Body of pancreas (tissue), 4 donors: ENCODE results near the gene ISCA2. TPM values are rescaled to one million over a fixed set of nuclear protein-coding genes. Genes with fewer than 3 reads are reported as not detected.

Experiments used
- ATAC-seq: fragments of 150-250 bp; one replicate; pipeline ENCODE4 v1.9.1; 2016
- DNase-seq, 4 donors: peaks; one replicate each; pipeline ENCODE4 v3.0.0-alpha.2; 2019
- H3K27ac ChIP-seq, 4 donors: fragments of 200-600 bp; sonication (generic); 1 replicate in 3 of 4; 2 replicates in 1 of 4; pipeline versions ENCODE4 v1.5.1 to v1.6.1; 2016 to 2019; ENCODE audit warnings: mild to moderate bottlenecking in 1 of 4, mixed read lengths in 1 of 4, moderate library complexity in 1 of 4
- H3K27me3 ChIP-seq, 2 donors: fragments of 200-600 bp; sonication (generic); one replicate each; pipeline ENCODE4 v1.6.0; 2016; ENCODE audit warnings: mild to moderate bottlenecking in 1 of 2
- H3K36me3 ChIP-seq, 2 donors: fragments of 200-600 bp; sonication (generic); replicated peaks in 1 of 2; 2 replicates each; pipeline ENCODE4 v1.5.1; 2016; ENCODE audit warnings: low read depth in 2 of 2; ENCODE audit not compliant: insufficient read depth in 1 of 2
- H3K4me1 ChIP-seq: fragments of 200-600 bp; sonication (generic); one replicate; pipeline ENCODE4 v1.6.0; 2016
- H3K4me3 ChIP-seq, 2 donors: fragments of 200-600 bp; sonication (generic); 1 replicate in 1 of 2; 2 replicates in 1 of 2; pipeline ENCODE4 v1.5.1; 2016 to 2019
- H3K9me3 ChIP-seq, 3 donors: fragments of 200-600 bp; sonication (generic); 1 replicate in 2 of 3; 2 replicates in 1 of 3; pipeline ENCODE4 v1.5.1; 2016
- CTCF ChIP-seq, 7 experiments: fragments of 450-650 bp in 4 of 7; fragments of 200-600 bp in 3 of 7; sonication (generic) in 3 of 7; IDR thresholded peaks; one replicate each; pipeline ENCODE4 v1.5.1; 2016 to 2019; ENCODE audit warnings: antibody characterized with exemption in 7 of 7
- POLR2A ChIP-seq, 3 donors: fragments of 450-650 bp; IDR thresholded peaks; one replicate each; pipeline ENCODE4 v1.6.1; 2016; ENCODE audit warnings: antibody characterized with exemption in 3 of 3, mild to moderate bottlenecking in 2 of 3
- WGBS, 2 donors: methylation state at CpG; one replicate each; pipeline ENCODE4 v1.1.5; 2017; 5-methylcytosine and 5-hydroxymethylcytosine counted together
- intact Hi-C: fragments of 100-400 bp; cut with DNase I; formaldehyde crosslinking; loops from one replicate; pipeline ENCODE4 v1.15.1; 2023
- total RNA-seq, 2 donors: library from RNA; depleted of rRNA; stranded (reverse); fragments of >200 nt; gene quantifications; one replicate each; pipeline ENCODE4 v1.1.0, GENCODE V29; 2016

ISCA2 gene
- total RNA-seq, 2 donors from 2014 or later: 4.3 to 17.6 TPM

DNA sequence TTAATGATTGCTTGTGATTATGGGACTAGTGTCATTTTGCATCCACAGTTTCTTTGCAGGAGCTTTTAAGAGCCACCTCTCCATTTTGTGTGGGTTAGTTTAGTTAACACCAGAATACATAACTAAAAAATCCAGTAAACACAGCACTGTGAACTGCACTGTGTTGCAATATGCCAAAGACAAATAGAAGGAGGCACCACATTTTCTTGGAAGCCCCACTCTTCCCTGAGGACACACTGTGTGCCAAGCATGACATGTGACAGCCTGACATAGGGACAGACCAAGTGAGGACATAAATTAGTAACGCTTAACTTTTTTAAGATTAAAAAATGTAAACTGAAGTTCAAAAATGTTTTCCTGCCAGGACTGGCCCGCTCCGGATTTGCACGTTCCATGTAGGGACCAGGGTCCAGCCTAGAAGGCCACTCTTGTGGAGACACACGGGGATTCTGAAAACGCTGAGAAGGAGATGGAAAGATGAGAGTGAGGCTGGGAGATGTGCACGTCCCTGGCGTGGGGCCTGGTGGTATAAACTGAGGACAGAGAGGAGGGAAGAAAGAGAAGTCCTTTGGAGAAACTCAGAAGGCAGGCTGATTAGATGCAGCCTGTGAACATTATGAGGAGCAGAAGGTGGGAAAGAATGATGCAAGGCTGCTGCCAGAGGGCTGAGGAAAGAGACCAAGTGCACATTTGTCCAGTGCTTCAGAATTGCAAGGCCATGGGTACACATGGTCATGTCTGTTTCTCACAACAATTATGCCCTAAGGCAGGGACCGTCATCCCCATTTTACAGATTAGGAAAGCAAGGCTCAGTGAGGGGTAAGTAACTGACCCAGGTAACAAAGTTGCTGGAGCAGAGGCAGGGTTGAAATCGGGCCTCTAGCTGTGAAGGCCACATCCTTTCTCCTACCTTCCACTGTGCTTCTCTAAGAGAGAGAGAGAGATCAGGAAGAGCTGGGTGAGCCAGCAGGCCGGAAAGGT is 45.1 kb downstream of the ISCA2 start:
- TF ChIP-seq CTCF (IDR thresholded peaks at IDR 0.05) (no peak), POLR2A (IDR thresholded peaks at IDR 0.05) (no peak)
- Histone ChIP-seq H3K4me1 (no peaks in the 10 kb centered on the region), H3K27ac (no peak overlapping the region), H3K27me3 (no peaks in the 10 kb centered on the region), H3K9me3 (no peaks in the 10 kb centered on the region), H3K36me3 (no peaks in the 10 kb centered on the region), H3K4me3 (no peak overlapping the region)
- DNase-seq: no peak
- ATAC-seq: no peak
- intact Hi-C loops: no loop called here
- WGBS, 2 donors: 80 to 88% methylated on average over 11 of the region's 11 CpGs

GRCh38 chr14:74539503-74539902 is 45.9 kb downstream of the ISCA2 start:
- H3K27me3 ChIP-seq: no peaks in the 10 kb centered on the region
- no peak for DNase-seq
- WGBS, 2 donors: 71 to 79% methylated on average over 4 of the region's 4 CpGs
- no peaks in the 10 kb centered on the region for H3K9me3 ChIP-seq
- H3K4me3 ChIP-seq: no peak overlapping the region
- H3K36me3 ChIP-seq: no peaks in the 10 kb centered on the region
- H3K27ac ChIP-seq: no peak overlapping the region
- TF ChIP-seq CTCF (IDR thresholded peaks at IDR 0.05) (no peak), POLR2A (IDR thresholded peaks at IDR 0.05) (no peak)
- intact Hi-C loops: no loop called here
- ATAC-seq: no peak
- no peaks in the 10 kb centered on the region for H3K4me1 ChIP-seq

GRCh38 chr14:74541225-74541624 is 47.7 kb downstream of the ISCA2 start:
- H3K4me1 ChIP-seq: no peaks in the 10 kb centered on the region
- H3K27ac ChIP-seq: no peak overlapping the region
- no peaks in the 10 kb centered on the region for H3K27me3 ChIP-seq
- WGBS, 2 donors: 86 to 91% methylated on average over 3 of the region's 3 CpGs
- ATAC-seq (no peak), DNase-seq (no peak)
- intact Hi-C loops: no loop called here
- TF ChIP-seq CTCF (IDR thresholded peaks at IDR 0.05): no peak
- TF ChIP-seq POLR2A (IDR thresholded peaks at IDR 0.05): no peak
- no peaks in the 10 kb centered on the region for H3K36me3 ChIP-seq
- no peak overlapping the region for H3K4me3 ChIP-seq
- no peaks in the 10 kb centered on the region for H3K9me3 ChIP-seq

DNA sequence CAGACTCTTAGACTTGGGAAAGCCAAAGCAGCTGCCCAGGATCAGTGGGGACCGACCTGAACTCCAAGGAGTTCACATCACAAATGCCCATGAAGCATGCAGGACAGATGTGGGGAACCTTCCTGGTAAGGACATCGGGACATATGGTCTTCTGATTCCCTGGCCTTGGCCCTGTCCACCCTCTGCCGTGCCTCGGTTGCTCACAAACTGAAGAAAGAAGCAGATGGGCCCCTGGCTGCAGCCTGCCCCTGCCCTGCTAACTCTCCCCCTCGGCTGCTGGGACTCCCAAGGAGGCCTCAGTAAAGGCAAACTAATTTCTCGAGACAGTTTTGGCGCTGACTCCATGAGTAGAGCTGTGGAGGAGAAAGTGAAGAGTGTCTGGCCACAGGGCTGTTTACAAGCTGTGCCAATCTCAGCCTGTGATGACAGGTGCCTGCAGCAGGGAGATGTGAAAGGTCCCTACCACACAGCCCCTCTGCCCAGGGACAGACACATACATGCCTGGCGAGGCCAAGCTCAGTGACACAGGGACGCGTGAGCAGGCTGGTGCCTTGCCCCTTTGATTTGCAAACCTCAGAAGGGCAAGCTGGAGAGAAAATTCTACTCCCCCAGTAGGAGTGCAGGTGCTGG is 48.6 kb downstream of the ISCA2 start:
- H3K27me3 ChIP-seq: no peaks in the 10 kb centered on the region
- no peak overlapping the region for H3K4me3 ChIP-seq
- no peak for ATAC-seq
- TF ChIP-seq POLR2A (IDR thresholded peaks at IDR 0.05) (no peak), CTCF (IDR thresholded peaks at IDR 0.05) (no peak)
- H3K27ac ChIP-seq: no peak overlapping the region
- intact Hi-C loops: no loop called here
- WGBS, 2 donors: 84 to 92% methylated on average over 9 to 10 of the region's 10 CpGs
- no peaks in the 10 kb centered on the region for H3K4me1 ChIP-seq
- DNase-seq: no peak
- no peaks in the 10 kb centered on the region for H3K9me3 ChIP-seq
- no peaks in the 10 kb centered on the region for H3K36me3 ChIP-seq
